ENCODE data around the gene NPM3.

NPM3 gene

GRCh38 chr10:101816913-101817336 is 33.7 kb upstream of the NPM3 start:
- no peak for TF ChIP-seq CTCF (conservative IDR thresholded peaks at IDR 0.05)
- TF ChIP-seq ZFX (IDR thresholded peaks at IDR 0.05): no peak
- peak overlapping the region; percentile 90 for H3K27ac ChIP-seq

GRCh38 chr10:101816376-101816775 is 33.1 kb upstream of the NPM3 start:
- TF ChIP-seq ZFX (IDR thresholded peaks at IDR 0.05): no peak
- TF ChIP-seq CTCF (conservative IDR thresholded peaks at IDR 0.05): no peak
- peak overlapping the region; percentile 36; the same call in 1 of the 2 replicates for H3K27ac ChIP-seq

- TF ChIP-seq ZFX (IDR thresholded peaks at IDR 0.05): no peak
- TF ChIP-seq CTCF (conservative IDR thresholded peaks at IDR 0.05): no peak
- no peak overlapping the region for H3K27ac ChIP-seq
These were observed 31.3 kb upstream of the NPM3 start for GRCh38 chr10:101814466-101815071.

- no peak for TF ChIP-seq CTCF (conservative IDR thresholded peaks at IDR 0.05)
- TF ChIP-seq ZFX (IDR thresholded peaks at IDR 0.05): no peak
- H3K27ac ChIP-seq: no peak overlapping the region
These were observed 29.4 kb upstream of the NPM3 start for GRCh38 chr10:101812606-101813005.

- H3K27ac ChIP-seq: no peak overlapping the region
- no peak for TF ChIP-seq ZFX (IDR thresholded peaks at IDR 0.05)
- TF ChIP-seq CTCF (conservative IDR thresholded peaks at IDR 0.05): no peak
These were observed 23.9 kb upstream of the NPM3 start for GRCh38 chr10:101807158-101807557.

GRCh38 chr10:101803511-101803910 is 20.3 kb upstream of the NPM3 start:
- TF ChIP-seq ZFX (IDR thresholded peaks at IDR 0.05) (no peak), CTCF (conservative IDR thresholded peaks at IDR 0.05) (no peak)
- H3K27ac ChIP-seq: no peak overlapping the region

GRCh38 chr10:101797403-101798059 is 14.3 kb upstream of the NPM3 start:
- H3K27ac ChIP-seq: no peak overlapping the region
- no peak for TF ChIP-seq CTCF (conservative IDR thresholded peaks at IDR 0.05)
- no peak for TF ChIP-seq ZFX (IDR thresholded peaks at IDR 0.05)
